GM20000 (cell line): Measurements from ENCODE around the gene ARHGAP26.

Source experiments
- DNase-seq: peaks from one replicate; pipeline ENCODE4 v3.0.0; 2012; ENCODE audit warnings: low spot score
- CTCF ChIP-seq: IDR thresholded peaks from 2 replicates; pipeline ENCODE4 v1.5.1; 2012; ENCODE audit warnings: mild to moderate bottlenecking, control low read depth; ENCODE audit errors: extremely low read depth, missing control alignments

The ARHGAP26 gene

GRCh38 chr5:142839711-142840346, 69.7 kb downstream of the ARHGAP26 start:
- no peak for TF ChIP-seq CTCF
- no peak for DNase-seq

- DNase-seq: no peak
- TF ChIP-seq CTCF: no peak
These were observed 70.4 kb downstream of the ARHGAP26 start for GRCh38 chr5:142840575-142840974.

GRCh38 chr5:142841511-142842265, 71.5 kb downstream of the ARHGAP26 start:
- DNase-seq: no peak
- TF ChIP-seq CTCF: no peak

GRCh38 chr5:142842994-142843905, 73.1 kb downstream of the ARHGAP26 start:
- TF ChIP-seq CTCF: no peak
- DNase-seq: no peak

GRCh38 chr5:142844866-142845265, 74.7 kb downstream of the ARHGAP26 start:
- no peak for DNase-seq
- TF ChIP-seq CTCF: no peak

GRCh38 chr5:142845402-142845921, 75.3 kb downstream of the ARHGAP26 start:
- DNase-seq: no peak
- no peak for TF ChIP-seq CTCF
